Limb (tissue), 2 donors: ENCODE data around the gene C10orf62.
"Not testable (repeated sequence)": the region's sequence is repeated elsewhere in the genome, so short reads cannot be mapped to it uniquely, and the experiment has no call there.

Source experiments
- DNase-seq, 2 donors: peaks; one replicate each; pipeline ENCODE4 v3.0.0-alpha.2; 2016; ENCODE audit errors: extremely low spot score in 2 of 2

The C10orf62 gene

DNA sequence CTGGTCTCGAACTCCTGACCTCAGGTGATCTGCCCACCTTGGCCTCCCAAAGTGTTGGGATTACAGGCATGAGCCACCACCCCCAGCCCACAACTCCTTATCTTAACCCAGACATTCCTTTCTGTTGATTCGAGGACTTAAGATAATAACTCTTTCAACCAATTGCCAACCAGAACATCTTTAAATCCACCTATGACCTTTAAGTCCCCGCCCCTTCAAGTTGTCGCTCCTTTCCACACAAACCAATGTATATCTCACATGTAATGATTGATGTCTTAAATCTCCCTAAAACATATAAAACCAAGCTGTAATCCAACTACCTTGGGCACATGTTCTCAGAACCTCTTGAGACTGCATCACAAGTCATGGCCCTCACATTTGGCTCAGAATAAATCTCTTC lies 24.7 kb upstream of the C10orf62 start:
- no peak for DNase-seq

- DNase-seq = no peak
Observed at GRCh38 chr10:97566336-97566996, 23.1 kb upstream of the C10orf62 start.

GRCh38 chr10:97567891-97568290 lies 21.6 kb upstream of the C10orf62 start:
- DNase-seq = no peak

DNA sequence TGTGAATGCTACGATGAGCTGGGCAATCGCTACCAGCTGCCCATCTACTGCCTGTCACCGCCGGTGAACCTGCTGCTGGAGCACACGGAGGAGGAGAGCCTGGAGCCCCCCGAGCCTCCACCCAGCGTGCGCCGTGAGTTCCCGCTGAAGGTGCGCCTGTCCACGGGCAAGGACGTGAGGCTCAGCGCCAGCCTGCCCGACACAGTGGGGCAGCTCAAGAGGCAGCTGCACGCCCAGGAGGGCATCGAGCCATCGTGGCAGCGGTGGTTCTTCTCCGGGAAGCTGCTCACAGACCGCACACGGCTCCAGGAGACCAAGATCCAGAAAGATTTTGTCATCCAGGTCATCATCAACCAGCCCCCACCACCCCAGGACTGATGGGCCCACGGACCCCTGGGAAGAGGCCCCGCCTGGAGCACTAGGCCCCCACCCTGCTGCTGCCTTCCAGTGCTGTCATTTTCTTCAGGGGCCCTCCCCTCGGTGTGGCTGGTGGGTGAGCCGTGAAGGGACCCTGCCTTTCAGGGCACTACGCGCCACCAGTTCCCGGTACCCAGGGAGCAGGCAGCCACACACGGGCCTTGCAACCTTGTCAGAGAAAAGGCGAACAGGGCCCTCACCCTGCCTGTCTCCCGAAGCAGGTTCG lies 19.3 kb upstream of the C10orf62 start:
- DNase-seq = no peak

DNA sequence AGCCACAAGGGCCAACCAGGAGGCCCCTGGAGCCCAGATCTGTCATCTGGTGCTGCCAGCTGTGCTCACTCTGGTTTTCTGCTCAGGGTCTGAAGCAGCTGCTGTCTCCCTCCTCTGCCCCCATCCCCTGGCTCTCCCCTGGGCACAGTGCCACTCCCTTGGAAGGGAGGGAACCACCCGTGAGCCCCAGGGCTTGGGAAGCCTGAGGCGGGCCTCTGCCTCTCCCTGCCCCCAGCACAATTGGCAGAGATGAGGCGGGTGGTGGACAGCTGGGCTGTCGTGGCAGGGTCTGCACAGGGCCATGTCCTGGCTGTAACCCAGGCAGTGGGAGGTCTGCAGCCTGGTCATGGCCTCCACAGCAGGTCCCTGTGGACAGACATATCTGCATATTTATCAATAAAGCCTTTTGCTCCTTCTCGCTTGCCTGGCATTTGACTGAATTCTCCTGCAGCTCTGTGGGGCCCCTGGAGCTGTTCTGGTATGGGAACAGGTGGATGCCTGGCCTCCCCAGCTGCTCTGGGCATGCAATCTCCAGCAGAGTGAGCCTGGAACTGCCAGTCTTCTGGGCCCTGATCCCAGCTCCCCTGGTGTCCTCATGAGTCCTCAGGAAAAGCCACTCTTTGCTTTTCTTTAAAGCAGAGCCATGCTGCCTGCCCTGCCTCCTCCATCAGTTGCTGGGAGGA lies 18.6 kb upstream of the C10orf62 start:
- DNase-seq = peak in 1 of 2 donors; percentile 54

GRCh38 chr10:97571622-97572021 lies 17.9 kb upstream of the C10orf62 start:
- no peak for DNase-seq

DNA sequence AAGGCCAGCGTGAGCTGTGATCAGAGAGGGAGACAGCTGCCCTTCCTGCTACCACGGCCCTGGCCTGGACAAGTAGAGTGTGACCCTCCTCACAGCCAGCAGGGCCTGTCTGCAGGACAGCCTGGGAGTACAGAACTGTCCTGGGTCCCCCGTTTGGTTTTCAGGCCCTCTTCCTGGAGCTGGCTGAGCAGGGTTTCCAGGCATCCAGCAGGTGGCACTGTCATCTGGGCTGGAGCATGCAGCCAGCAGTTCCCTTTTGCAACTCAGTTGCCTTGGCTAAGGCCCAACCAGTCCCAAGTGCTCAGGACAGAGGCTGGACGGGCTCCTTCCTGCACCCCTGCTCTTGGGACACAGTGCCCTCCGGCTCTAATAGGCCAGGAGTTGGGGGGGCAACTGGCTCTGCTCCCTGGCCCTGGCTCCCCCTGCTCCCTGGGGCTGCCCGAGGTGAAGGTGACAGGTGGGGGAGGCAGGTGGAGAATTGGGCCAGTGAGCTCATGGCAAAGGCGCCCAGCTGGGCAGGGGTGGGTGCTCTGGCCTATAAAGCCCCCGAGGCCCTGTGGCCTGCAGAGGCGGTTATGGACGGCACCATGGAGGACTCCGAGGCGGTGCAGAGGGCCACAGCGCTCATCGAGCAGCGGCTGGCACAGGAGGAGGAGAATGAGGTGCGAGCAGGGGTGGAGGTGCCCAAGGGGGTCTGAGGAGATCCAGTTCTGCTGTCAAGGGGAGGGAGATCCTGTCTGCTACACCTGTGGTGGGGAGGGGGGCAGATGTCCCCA lies 17.1 kb upstream of the C10orf62 start, which contains the start of gene ANKRD2:
Gene ANKRD2, plus strand, starts transcription at position 566 of the 776 bp plus-strand sequence. Its CDS starts 10 bp downstream, at position 576.
- peak in 1 of 2 donors; percentile 82 for DNase-seq

DNA sequence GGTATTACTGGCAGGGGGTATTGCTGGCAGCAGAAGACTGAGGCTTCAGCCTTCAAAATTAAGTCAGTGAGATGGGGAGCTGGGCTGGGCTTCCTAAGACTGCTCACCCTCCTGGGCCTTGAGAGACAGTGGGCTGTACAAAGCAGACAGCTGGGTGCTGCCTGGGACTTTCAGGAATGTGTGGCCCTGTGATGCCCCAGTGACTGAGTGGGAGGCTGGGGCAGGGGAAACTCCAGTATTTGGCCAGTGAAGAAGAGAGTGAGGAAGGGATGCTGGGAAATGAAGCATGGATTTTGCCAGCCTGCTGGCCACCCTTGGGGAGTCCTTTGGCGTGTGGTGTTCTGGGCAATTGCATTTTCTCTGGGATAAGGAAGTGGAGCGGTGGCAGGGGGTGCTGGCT lies 16.5 kb upstream of the C10orf62 start:
- DNase-seq = no peak

GRCh38 chr10:97573672-97574071 lies 15.8 kb upstream of the C10orf62 start:
- no peak for DNase-seq

GRCh38 chr10:97574374-97575126 lies 15.0 kb upstream of the C10orf62 start:
- no peak for DNase-seq

- DNase-seq = no peak
Observed at GRCh38 chr10:97575127-97575668, 14.3 kb upstream of the C10orf62 start.

GRCh38 chr10:97576487-97576886 lies 13.0 kb upstream of the C10orf62 start:
- DNase-seq = not testable (repeated sequence)

DNA sequence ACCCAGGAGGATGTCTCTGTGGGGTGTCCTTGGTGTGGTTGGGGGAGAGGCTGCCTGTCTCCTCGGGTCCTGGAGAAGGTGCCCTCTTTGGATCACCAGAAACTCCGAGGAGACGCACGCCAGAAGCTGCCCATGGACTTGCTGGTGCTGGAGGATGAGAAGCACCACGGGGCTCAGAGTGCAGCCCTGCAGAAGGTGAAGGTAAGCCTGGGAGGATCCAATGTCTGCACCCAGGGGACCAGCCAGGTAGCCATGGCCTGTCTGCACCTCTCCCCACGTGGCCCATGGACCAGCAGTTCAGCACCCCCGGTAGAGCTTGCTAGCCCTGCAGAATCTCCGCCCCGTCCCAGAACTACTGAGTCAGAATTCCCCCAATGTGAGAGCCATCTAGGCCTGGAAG lies 11.8 kb upstream of the C10orf62 start:
- no peak for DNase-seq

DNA sequence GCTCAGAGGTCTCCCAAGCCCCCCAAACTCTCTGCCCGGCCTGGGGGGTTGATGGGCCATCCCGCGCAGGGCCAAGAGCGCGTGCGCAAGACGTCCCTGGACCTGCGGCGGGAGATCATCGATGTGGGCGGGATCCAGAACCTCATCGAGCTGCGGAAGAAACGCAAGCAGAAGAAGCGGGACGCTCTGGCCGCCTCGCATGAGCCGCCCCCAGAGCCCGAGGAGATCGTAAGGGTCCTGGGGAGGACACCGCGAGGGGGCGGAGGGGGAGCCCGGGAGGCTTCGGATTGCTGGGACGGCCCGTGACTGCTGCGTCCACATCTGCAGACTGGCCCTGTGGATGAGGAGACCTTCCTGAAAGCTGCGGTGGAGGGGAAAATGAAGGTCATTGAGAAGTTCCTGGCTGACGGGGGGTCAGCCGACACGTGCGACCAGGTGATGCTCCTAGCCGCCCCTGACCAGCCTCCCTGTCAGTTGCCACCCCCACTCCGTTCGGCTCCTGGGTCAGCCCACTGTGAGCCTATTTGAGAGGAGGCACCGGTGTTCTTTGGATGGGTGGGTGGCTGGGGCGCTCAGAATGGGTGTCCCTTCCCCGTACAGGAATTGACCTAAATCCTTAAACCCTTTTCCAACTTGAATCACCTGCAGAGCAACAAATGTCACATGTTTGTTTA lies 11.2 kb upstream of the C10orf62 start:
- DNase-seq = no peak

GRCh38 chr10:97580421-97581367 lies 8.8 kb upstream of the C10orf62 start:
- no peak for DNase-seq

- no peak for DNase-seq
Observed at GRCh38 chr10:97582169-97582568, 7.4 kb upstream of the C10orf62 start.

- no peak for DNase-seq
Observed at GRCh38 chr10:97583476-97583875, 6.0 kb upstream of the C10orf62 start.

GRCh38 chr10:97584060-97584797 lies 5.3 kb upstream of the C10orf62 start, which contains the start of gene HOGA1:
TSS of gene HOGA1 (plus strand) at chr10:97584389. CDS start at chr10:97584704, 315 bp downstream.
- peak in 1 of 2 donors; percentile 8 for DNase-seq
